Activated CD8-positive, alpha-beta memory T cell treated with anti-CD3 and anti-CD28 coated beads, Interleukin-2, amount 50 U/mL, for 1 hour (primary cell): Measurements from ENCODE around the gene PFN1.

ENCODE experiments used
- DNase-seq: peaks from one replicate; pipeline ENCODE4 v3.0.0-alpha.2; 2020; ENCODE audit errors: extremely low read depth

Gene PFN1

GRCh38 chr17:4967539-4968485 is 19.5 kb upstream of the PFN1 start, which contains the start of gene SPAG7:
SPAG7 (minus strand) TSS chr17:4967817; CDS start chr17:4967804, 13 bp downstream.
- peak; percentile 79 for DNase-seq

GRCh38 chr17:4966844-4967538 is 18.7 kb upstream of the PFN1 start:
- DNase-seq, result peak; percentile 95

- no peak for DNase-seq
Observed at GRCh38 chr17:4965311-4965986, 17.1 kb upstream of the PFN1 start.

- no peak for DNase-seq
Observed at GRCh38 chr17:4960279-4960922, 12.1 kb upstream of the PFN1 start.

GRCh38 chr17:4959261-4959965 is 11.1 kb upstream of the PFN1 start:
- DNase-seq, result no peak

GRCh38 chr17:4958102-4958501 is 9.8 kb upstream of the PFN1 start:
- DNase-seq, result no peak

GRCh38 chr17:4956493-4957061 is 8.2 kb upstream of the PFN1 start:
- DNase-seq, result no peak

- no peak for DNase-seq
Observed at GRCh38 chr17:4955091-4955490, 6.8 kb upstream of the PFN1 start.

- DNase-seq, result no peak
Observed at GRCh38 chr17:4953451-4953961, 5.2 kb upstream of the PFN1 start.

GRCh38 chr17:4951486-4951885 is 3.2 kb upstream of the PFN1 start:
- DNase-seq, result no peak

GRCh38 chr17:4950746-4951204 is 2.4 kb upstream of the PFN1 start, which contains the start of gene ENO3:
ENO3 (plus strand) TSS chr17:4951119; CDS start chr17:4951830, 711 bp downstream.
- no peak for DNase-seq

GRCh38 chr17:4950075-4950745 is 1.9 kb upstream of the PFN1 start:
- DNase-seq, result no peak

GRCh38 chr17:4949321-4950074 is 1.2 kb upstream of the PFN1 start:
- peak; percentile 70 for DNase-seq

- no peak for DNase-seq
Observed at GRCh38 chr17:4948931-4949320, 596 bp upstream of the PFN1 start.

GRCh38 chr17:4947411-4948165 is 742 bp downstream of the PFN1 start:
- no peak for DNase-seq

- no peak for DNase-seq
Observed at GRCh38 chr17:4947010-4947410, 1.3 kb downstream of the PFN1 start.

GRCh38 chr17:4946312-4946976 is 1.9 kb downstream of the PFN1 start:
- DNase-seq, result no peak

GRCh38 chr17:4945944-4946280 is 2.4 kb downstream of the PFN1 start:
- no peak for DNase-seq
